GM13976 (cell line): ENCODE data around the gene GPR4.

ENCODE experiments used
- DNase-seq: peaks from one replicate; pipeline ENCODE4 v3.0.0; 2012; ENCODE audit warnings: low spot score
- in situ Hi-C: fragments of 300-500 bp; cut with MboI; formaldehyde crosslinking; loops from one replicate; pipeline ENCODE4 v1.12.0; 2022; ENCODE audit warnings: low sequenced_read_pairs, mixed read lengths, inconsistent platforms; ENCODE audit not compliant: unreplicated experiment
- TF ChIP-seq, protein P1 (sequence below): IDR thresholded peaks from 2 replicates; pipeline ENCODE4 v1.5.1; 2012; ENCODE audit warnings: borderline replicate concordance, mild to moderate bottlenecking; ENCODE audit not compliant: insufficient read depth; ENCODE audit errors: extremely low read depth, missing control alignments, control extremely low read depth

GPR4 gene

GRCh38 chr19:45607071-45608029, 5.3 kb upstream of the GPR4 start:
- in situ Hi-C loops = no loop called here
- peak; percentile 56 for DNase-seq
- TF ChIP-seq, protein P1, sequence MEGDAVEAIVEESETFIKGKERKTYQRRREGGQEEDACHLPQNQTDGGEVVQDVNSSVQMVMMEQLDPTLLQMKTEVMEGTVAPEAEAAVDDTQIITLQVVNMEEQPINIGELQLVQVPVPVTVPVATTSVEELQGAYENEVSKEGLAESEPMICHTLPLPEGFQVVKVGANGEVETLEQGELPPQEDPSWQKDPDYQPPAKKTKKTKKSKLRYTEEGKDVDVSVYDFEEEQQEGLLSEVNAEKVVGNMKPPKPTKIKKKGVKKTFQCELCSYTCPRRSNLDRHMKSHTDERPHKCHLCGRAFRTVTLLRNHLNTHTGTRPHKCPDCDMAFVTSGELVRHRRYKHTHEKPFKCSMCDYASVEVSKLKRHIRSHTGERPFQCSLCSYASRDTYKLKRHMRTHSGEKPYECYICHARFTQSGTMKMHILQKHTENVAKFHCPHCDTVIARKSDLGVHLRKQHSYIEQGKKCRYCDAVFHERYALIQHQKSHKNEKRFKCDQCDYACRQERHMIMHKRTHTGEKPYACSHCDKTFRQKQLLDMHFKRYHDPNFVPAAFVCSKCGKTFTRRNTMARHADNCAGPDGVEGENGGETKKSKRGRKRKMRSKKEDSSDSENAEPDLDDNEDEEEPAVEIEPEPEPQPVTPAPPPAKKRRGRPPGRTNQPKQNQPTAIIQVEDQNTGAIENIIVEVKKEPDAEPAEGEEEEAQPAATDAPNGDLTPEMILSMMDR = peak; percentile 64

- in situ Hi-C loops = no loop called here
- DNase-seq = no peak
- TF ChIP-seq, protein P1 = no peak
Measured at GRCh38 chr19:45601115-45601514, 897 bp downstream of the GPR4 start.

GRCh38 chr19:45600340-45600885, 1.6 kb downstream of the GPR4 start:
- TF ChIP-seq, protein P1 = no peak
- DNase-seq = no peak
- in situ Hi-C loops = no loop called here

DNA sequence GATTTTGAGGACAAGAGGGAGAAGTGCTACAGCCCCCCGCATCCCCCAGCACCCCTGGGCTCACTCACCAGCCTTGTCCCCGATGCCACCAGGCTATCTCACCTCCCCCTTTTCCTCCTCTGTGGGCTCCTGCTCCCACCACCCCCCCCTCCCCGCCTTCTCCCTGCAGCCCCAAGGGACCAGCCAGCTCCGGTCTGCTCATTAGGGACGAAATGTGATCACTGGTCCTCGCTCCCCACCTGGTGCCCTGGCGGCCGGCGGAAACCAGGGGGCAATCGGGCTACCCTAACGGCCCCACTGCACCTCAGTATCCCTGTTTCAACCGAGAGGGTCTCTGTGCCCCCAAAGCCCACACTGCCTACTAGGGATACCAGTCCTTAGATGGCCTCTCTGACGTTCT, 2.7 kb downstream of the GPR4 start:
- in situ Hi-C loops = no loop called here
- TF ChIP-seq, protein P1 = no peak
- no peak for DNase-seq

GRCh38 chr19:45598267-45599001, 3.6 kb downstream of the GPR4 start:
- in situ Hi-C loops = no loop called here
- TF ChIP-seq, protein P1 = no peak
- no peak for DNase-seq

- TF ChIP-seq, protein P1 = no peak
- in situ Hi-C loops = no loop called here
- no peak for DNase-seq
Measured at GRCh38 chr19:45597425-45598111, 4.4 kb downstream of the GPR4 start.
